NCI-H1436 treated with DMSO at 0.1 percent for 48 hours (cell line): Measurements from ENCODE around the gene CASS4.

Source experiments
- DNase-seq: peaks from one replicate; lab custom pipeline; 2025; lab: John Stamatoyannopoulos, UW

The CASS4 gene

DNA sequence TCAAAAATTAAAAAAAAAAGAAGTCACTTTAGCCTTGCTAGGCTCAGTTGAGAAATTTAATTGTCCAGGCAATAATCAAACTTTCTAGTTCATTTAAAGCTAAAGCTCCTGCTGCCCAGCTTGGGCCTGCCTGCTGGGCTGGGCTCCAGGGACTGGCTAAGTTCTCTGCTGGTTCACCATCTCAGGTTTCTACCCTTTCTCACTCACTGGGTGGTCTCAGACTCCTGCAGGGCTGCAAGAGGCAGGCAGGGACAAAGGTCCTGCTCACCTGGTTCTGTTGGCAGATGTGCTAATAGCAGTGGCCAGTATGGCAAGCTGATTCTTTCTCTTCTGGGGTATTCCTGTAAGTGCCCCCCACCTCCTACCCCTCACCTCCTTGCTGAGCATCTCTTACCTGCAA lies 35.2 kb downstream of the CASS4 start:
- DNase-seq, result no peak

DNA sequence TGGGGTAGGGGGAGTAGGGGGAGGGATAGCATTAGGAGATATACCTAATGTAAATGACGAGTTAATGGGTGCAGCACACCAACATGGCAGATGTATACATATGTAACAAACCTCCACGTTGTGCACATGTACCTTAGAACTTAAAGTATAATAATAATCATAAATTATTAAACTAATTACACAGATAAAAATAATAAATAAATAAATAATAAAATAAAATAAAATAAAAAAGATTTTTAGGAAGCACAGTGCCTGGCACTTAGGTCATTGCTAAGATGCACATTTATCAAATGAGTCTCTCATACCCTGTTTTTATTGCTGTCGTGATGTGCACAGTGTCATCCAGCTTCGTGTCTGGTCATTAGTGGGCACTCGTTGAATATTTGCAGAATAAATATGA lies 37.4 kb downstream of the CASS4 start:
- DNase-seq, result no peak

DNA sequence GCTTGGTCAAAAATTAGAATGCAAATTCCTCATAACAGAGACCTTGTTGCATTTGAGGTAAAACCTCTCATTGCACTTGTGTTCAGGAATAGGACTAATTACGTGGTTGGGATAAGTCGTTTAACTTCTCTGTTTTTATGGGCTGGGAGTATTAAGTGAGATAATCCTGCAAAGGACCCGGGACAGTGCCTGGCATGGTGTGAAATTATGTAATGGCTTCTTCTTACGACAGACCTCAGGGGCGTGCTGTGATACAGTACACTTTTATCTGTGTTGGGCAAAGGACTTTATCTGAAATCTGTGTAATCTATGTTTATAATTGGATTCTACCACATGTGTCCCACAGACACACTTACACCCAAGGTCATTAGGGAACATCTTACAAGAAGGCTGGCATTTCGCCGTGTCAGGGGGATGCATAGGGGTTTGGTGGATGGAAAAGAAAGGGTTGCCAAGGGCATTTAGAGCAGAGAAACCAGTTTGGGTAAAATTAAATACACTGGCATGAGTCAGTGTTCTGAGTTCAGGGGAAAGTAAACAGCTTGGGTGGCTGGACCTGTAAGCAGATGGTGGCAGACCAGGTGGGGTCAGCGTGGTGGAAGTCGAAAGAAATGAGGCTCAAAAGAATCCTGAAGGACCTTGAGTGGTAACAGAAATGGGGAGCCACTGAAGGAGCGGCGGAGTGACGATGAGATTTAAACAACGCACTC lies 39.2 kb downstream of the CASS4 start:
- no peak for DNase-seq

DNA sequence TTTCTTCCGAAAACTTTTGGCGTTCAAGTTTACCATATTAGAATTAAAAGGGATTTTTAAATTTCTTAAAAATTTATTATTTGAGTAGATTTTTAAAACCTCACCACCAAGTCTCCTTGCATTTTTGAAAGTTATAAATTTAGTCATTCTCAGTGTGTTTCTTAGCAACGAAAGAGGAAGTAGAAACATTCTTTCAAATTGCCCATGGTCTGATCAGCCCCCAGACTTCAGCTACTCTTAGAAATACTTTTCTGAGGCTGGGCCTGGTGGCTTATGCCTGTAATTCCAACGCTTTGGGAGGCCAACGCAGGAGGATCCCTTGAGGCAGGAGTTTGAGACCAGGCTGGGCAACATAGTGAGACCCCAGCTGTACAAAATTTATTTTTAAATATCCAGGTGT lies 41.3 kb downstream of the CASS4 start:
- DNase-seq, result no peak

DNA sequence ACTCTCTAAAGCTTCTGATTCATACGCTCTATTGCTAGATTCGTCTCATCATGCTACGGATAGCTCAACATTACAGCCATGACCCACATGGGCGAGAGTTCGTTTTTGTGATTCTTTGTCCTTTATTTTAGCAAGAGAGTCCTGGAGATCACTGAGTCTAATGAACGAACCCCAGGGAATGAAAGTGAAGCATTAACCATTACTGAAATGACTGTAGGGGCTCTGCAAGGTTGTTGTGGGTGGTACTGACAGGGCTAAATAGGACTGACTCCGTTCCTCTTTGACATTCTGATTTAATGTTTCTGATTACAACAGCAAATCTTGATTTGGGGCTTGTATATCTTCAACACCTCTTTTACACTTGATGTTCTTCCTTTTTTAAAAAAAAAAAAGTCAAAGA lies 42.7 kb downstream of the CASS4 start:
- DNase-seq, result no peak

DNA sequence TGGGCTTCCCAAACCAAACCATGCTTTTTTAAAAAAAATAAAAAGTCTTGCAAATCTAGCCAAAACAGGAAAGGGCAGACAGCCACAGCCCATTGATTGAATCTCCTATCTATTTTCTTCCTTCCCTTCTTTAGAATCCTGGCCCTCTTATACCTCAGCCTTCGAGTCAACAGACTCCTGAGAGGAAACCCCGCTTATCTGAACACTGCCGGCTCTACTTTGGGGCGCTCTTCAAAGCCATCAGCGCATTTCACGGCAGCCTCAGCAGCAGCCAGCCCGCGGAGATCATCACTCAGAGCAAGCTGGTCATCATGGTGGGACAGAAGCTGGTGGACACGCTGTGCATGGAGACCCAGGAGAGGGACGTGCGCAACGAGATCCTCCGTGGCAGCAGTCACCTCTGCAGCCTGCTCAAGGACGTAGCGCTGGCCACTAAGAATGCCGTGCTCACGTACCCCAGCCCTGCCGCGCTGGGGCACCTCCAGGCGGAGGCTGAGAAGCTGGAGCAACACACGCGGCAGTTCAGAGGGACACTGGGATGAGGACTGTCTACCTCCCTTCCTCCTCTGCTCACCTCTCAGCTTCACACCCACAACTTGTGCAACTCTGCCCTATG lies 46.3 kb downstream of the CASS4 start:
- no peak for DNase-seq

DNA sequence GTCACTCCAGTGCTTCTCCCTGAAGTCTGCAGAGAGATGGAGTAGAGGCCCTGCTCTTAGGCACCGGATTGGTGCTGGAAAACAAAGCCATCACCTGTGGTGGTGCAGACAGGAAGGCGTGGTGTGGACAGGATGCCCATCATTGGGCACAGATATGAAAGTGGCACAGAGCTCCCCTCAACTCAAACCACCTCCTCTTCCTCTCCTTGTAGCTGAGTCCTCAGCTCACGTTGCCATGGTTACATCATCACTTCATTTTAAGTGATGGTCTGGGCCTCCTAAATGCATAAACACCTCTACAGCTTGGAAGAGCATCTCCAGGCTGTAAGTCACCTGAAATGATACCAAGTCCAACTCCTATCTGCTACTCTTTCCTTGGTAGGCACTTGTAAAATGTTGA lies 48.4 kb downstream of the CASS4 start:
- no peak for DNase-seq

DNA sequence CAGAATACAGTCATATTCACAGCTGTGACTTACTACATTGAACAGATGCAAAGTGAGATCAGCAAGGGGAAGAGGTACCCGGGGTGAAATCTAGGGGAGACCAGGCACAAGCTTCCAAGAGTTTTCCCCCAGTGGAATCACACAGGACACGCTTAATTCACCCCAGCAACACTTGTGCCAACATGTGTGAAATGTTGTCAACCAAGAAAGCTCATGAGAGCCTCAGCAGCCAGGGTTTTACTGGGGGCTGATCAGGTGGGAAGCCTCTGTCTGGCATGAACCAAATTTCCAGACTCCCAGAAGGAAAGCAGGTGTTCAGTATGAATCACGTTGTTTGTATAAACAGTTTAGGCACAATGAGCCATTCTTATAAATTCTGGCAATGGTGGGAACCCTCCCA lies 49.5 kb downstream of the CASS4 start:
- no peak for DNase-seq

DNA sequence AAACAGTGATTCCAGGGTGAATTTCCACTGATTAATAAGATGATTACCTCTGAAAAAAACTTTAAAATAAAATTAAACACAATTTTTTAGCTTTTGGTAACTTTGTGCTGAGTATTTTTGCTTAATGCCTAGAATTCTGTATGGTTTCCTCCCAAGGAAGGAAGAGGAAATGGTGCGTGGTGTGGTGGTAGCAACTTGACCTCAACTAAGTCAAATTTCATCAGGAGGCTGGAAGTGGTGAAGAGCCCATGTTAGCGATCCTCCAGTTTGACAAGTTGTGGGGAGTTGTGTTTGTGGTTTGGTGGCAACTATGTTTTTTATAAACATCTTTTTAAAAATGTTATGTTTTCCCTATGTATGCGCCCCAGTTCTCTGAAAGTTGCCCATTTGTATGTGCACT lies 51.4 kb downstream of the CASS4 start:
- DNase-seq, result no peak

DNA sequence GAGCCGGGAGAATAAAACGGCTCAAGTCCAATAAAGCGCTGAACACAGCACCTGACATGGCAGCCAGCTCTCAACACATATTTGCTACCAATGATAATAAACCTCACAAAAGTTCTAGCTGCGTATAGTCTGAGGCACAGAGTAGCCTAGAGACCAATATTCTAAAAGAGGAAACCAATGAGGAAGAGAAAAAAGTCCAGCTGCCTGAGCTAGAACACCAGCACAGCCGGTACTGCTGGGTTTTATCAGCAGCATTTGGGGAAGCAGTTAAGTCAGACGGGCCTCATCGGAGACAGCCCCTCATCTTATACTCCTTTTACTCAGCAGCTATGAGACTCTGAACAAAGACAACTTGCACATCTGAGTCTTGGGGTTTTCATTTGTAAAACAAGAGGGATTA lies 53.9 kb downstream of the CASS4 start:
- DNase-seq, result no peak

DNA sequence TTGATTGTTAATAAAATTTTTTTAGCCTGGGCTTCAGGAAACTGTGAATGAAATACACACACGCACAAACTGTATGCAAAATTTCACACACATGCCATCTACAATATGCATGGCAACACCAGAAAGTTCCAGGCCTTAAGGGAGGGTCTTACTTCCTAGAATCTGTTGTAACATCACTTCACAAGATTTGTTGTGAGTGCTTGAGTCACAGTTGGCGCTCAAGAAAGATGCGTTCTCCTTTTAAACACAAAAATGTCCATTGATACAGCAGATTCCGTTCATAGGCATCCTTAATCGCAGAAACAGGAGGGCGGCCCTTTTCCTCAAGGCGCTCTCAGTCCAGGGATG lies 55.9 kb downstream of the CASS4 start:
- no peak for DNase-seq

DNA sequence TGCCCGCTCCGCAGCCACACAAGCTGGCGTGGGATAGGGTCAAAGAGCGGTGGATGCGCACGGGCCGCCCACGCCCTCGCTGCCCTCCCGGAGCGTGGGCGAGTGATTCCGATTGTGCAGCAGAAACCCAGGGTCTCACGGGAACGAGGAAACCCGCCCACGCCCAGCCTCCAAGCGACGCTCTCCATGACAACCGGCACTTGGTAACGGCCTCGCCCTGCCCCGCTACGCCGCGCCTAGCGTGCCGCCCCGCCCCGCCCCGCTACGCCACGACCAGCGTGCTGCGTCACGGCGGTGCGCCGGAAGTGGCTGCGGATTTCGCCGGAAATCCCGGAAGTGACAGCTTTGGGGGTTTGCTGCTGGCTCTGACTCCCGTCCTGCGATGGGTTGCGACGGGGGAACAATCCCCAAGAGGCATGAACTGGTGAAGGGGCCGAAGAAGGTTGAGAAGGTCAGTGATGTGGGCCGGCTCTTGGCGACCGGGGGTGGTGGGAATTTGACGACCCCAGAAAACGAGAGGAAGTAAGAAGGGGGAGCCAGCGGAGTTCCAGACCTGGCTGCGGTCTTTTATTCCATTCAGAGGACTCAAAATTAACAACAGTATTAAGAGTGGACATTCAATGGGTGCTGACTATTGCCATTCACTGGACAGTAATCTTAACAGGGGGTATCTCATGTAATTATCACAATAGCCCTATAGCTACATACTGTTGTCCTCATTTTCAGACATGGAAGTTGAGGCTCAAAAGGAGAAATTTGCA lies 56.4 kb downstream of the CASS4 start, which contains the start of gene RTF2:
Gene RTF2, plus strand, starts transcription at position 312 of the 761 bp plus-strand sequence. Its CDS starts 71 bp downstream, at position 383.
- peak; percentile 16 for DNase-seq

DNA sequence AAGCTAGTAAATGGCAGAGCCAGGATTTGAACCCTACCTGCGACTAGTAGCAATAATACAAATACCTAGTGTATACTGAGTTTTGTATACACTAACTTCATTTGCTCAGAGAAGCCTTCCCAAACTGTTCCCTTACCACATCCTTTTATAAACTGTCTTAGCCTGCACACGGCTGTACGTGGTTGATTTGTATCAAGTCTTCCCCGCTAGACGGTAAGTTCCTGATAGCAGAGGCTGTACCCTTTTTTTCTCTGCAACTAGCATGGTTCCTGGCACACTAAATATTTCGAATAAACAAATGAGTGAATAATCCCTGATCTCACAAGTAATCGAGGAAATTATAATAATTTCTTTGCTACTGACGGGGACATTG lies 57.0 kb downstream of the CASS4 start:
- DNase-seq, result no peak

DNA sequence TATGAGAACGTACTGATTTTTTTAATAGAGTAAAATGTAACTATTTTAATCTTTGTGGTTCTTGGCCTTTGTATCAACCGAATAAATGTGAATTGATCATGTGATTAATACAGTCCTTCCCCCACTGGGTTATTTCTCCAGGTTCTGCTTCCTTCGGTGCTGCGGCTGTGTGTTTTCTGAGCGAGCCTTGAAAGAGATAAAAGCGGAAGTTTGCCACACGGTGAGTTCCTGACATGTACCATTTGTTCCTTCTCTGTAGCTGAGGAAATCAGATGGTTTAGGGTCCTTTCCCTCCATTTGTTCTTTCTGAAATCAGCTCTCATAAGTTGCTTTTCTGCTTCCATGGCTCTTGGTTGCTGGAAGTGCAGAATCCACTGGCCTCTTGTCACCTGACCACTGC lies 71.9 kb downstream of the CASS4 start:
- no peak for DNase-seq

DNA sequence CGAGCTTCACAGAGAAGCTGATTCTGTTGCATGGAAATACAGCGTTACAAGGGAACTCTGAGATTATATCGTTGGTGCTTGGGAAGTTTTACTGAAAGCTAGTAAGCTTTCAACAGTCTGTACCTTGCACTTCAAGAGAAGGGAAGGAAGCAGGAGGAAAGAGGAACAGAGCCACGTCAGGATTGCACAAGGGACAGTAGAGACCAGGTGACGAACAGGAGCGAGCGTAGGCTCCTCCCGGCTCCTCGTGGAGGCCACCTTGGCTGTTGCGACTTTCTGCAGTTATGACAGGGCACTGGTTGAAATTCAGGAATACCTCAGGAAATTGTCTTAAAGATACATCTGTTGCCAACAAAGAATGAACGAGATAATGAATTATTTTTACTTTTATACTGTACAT lies 75.2 kb downstream of the CASS4 start:
- no peak for DNase-seq

DNA sequence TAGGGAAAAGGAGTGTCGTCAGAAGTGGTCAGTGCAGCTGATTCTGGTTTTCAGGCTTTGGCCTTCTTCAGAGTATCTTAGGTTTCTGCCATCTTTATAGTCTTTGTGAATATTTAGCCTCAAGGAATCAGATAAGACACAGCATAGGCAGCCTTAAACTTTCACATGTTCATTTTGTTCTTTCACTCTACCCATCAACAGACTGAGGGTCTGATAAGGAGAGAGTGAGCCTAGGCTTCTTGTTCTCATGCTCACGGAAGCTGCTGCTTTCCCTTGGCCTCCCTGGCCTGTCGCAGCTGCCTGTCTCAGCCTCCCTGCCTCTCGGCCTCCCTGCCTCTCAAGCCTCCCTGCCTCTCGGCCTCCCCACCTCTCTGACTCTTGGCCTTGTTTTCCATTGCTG lies 76.5 kb downstream of the CASS4 start:
- no peak for DNase-seq

DNA sequence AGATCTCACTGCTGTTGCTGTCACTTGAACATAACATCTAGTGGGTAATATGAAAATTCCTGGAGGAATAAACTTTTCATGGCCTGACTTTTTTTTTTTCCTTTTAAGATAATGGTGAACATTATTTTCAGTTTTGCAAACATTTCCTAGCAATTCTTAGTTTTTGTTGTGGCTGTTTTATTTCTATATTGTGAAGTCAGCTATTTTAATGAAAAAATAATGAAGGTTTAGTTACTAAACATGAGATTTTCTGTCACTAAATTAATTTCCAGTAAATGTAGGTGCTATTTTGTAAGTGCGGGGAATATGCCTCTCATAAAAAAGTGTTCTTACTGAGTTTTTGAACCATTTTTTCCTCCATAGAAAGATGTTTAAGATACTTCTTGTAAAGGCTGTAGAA lies 89.1 kb downstream of the CASS4 start:
- no peak for DNase-seq

DNA sequence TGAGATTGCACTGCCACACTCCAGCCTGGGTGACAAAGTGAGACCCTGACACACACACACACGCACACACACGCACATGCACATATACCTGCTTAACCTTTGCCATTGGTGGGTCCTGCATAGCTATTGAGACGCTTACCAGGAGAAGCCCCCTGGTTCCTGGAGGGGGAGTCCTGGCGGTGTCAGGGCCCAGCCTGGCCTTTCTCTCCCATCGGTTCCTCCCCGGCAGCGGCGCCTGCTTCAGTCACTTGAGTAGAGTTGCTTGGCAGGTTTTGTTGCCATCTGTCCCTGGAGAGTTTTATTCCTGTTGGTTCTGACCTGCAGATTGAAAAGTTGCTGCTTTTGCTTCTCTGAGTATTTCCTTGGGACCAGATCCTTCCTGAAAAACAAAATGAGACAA lies 91.9 kb downstream of the CASS4 start:
- no peak for DNase-seq

DNA sequence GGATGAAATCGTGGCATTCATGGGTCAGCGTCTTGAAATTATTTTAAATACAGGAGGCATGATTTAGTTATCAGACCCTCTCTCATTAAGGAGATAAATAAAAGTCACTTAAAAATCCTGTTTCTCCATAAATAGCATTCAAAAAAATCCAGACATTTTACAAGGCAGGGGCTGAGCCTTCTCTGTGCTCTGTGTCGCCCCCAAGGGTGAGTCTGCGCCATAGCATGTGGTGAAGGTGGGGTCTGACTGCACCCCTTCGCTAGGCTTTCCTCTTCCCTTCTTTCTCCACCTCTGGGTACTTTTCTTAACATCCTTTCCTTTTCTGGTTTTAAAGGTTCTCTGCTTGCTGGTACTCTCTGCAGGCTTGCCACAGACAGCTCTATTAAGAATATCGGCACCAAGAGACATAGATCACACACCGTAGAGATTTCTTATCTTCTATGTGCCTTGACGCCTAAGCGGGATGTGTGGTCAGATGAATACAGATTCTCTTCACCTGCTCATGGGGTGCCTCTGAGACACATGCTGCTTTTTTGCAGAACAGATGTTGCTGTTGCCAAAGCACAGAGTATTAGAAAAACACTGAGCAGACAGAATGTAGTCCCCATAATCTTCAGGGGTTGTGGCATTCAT lies 92.4 kb downstream of the CASS4 start:
- DNase-seq, result no peak

DNA sequence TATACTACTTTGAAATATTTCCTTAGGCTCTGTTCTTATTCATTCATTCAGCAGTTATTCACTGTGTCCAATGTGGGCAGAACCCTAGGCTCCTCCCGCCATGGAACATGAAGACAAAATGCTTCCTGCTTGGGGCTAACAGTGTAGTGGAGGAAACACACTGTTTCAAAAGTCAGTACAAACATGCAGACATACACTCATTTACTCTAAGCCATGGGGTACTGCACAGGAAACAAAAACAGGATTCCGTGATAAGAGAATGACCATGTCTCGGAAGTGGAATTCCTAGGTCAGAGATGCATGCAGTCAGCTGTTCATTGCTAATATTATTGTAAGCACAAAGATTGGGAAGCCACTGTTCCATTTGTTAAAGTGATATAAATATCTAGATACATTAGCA lies 94.0 kb downstream of the CASS4 start:
- DNase-seq, result no peak
